Kidney epithelial cell (primary cell): ENCODE results near the gene CBARP. TPM values are rescaled to one million over a fixed set of nuclear protein-coding genes. Genes with fewer than 3 reads are reported as not detected.

Experiments used
- DNase-seq: peaks from one replicate; pipeline ENCODE4 v3.0.0-alpha.2; 2010; ENCODE audit warnings: low read depth
- H3K27me3 ChIP-seq: 2 replicates; pipeline ENCODE4 v1.6.0; 2011; ENCODE audit warnings: low read length; ENCODE audit not compliant: control insufficient read depth, insufficient read depth
- H3K36me3 ChIP-seq: 2 replicates; pipeline ENCODE4 v1.5.1; 2011; ENCODE audit warnings: low read length; ENCODE audit not compliant: control insufficient read depth, insufficient read depth
- H3K4me3 ChIP-seq: 2 replicates; pipeline ENCODE4 v1.5.1; 2011; ENCODE audit warnings: low read depth, mild to moderate bottlenecking, control low read depth, low read length
- total RNA-seq: library from RNA; depleted of rRNA; stranded (reverse); fragments of >200 nt; gene quantifications from 2 replicates; pipeline ENCODE4 v1.2.3, GENCODE V29; 2015
- TF ChIP-seq, protein P1 (sequence below): IDR thresholded peaks from 2 replicates; pipeline ENCODE4 v1.5.1; 2011; ENCODE audit warnings: mild to moderate bottlenecking, moderate library complexity, low read length, control low read depth, inconsistent platforms; ENCODE audit not compliant: insufficient read depth, poor library complexity, severe bottlenecking

Gene CBARP, protein sequence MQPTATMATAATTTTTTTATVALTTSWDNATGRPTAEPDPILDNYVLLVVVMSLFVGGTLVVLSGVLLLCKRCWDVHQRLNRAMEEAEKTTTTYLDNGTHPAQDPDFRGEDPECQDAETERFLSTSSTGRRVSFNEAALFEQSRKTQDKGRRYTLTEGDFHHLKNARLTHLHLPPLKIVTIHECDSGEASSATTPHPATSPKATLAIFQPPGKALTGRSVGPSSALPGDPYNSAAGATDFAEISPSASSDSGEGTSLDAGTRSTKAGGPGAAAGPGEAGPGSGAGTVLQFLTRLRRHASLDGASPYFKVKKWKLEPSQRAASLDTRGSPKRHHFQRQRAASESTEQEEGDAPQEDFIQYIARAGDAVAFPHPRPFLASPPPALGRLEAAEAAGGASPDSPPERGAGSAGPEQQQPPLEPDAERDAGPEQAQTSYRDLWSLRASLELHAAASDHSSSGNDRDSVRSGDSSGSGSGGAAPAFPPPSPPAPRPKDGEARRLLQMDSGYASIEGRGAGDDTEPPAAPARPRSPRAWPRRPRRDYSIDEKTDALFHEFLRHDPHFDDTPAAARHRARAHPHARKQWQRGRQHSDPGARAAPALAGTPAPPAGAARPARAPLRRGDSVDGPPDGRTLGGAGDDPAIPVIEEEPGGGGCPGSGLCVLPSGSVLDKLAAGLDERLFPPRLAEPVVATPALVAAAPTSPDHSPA
- 5.1 and 10.5 TPM in 2 replicates for total RNA-seq

DNA sequence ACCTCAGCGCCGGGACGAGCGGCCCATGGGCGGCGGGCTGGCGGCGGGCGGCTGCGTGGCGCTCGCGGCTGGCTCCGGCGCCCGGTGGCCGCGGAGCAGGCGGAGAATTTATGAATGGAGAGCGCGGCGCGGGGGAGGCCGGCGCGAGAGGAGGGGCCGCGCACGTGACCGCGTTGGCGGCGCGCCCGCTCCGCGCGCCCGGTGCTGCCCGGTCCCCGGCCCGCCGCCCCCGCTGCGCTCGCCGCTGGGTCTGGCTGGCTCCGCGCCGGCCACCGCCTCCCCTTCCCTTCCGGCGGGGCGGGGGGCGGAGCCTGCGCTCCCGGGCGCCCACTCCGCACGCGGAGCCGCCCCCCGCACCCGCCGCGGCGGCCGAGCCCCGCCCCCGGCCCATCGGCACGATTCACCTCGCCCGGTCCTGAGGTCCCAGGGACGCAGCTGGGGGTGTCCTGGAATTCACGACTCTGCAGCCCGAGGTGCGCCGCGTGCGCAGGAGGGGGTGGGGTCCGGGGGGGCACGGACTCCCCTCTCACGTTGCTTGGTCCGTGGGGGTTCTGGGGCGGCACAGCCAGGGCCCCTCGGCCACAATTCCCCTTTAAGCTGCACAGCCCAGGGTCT lies at the start of gene CBARP:
Gene CBARP, minus strand, starts transcription at position 252 of the 615 bp plus-strand sequence. CDS start 1,905 bp downstream, outside the sequence.
- no peaks in the 10 kb centered on the region for H3K36me3 ChIP-seq
- no peak for DNase-seq
- TF ChIP-seq, protein P1, sequence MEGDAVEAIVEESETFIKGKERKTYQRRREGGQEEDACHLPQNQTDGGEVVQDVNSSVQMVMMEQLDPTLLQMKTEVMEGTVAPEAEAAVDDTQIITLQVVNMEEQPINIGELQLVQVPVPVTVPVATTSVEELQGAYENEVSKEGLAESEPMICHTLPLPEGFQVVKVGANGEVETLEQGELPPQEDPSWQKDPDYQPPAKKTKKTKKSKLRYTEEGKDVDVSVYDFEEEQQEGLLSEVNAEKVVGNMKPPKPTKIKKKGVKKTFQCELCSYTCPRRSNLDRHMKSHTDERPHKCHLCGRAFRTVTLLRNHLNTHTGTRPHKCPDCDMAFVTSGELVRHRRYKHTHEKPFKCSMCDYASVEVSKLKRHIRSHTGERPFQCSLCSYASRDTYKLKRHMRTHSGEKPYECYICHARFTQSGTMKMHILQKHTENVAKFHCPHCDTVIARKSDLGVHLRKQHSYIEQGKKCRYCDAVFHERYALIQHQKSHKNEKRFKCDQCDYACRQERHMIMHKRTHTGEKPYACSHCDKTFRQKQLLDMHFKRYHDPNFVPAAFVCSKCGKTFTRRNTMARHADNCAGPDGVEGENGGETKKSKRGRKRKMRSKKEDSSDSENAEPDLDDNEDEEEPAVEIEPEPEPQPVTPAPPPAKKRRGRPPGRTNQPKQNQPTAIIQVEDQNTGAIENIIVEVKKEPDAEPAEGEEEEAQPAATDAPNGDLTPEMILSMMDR = no peak

DNA sequence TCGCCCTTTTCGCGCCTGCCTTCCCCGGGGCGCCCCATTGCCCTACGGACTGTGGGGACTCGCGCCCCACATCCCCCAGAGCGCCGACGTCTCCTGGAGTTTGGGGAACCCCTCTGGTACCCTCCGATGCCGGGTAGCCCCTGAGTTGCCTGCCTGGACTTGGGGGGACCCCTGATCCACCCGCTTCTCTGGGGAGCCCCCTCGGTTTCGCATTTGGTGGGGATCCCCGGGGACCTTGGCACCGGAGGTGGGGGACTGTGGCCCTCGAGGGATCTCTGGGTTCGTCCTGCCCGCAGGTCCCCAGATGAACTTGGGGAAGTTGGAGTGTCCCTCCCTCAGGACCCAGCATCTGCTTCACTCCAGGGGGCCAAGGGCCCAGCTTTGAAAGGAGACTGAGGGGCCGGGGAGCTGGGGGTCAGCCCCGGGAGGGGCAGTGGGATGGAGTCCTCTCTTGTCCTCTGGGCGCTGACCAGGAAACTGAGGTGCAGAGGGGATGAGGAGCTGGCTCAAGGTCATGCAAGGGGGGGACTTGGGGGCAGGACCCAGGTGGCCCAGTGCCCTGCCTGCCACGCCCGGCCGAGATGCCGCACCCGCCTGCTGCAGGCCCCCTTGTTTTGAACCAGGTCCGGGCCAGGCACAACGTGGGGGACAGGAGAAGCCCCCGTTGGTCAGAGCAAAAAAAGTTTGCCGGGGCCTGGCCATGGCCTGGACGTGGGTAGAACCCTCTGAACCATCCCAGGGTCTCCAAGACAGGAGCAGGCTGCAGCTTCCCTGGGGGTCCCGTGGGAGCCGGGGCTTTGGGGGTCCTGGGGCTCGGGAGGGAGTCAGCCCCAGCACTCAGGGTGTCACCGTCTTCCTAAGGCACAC lies 48.9 kb upstream of the CBARP start:
- Histone ChIP-seq H3K36me3 (no peaks in the 10 kb centered on the region), H3K27me3 (peaks cover 79% of the 10 kb centered on the region), H3K4me3 (peak overlapping the region; percentile 18)
- DNase-seq = no peak
- TF ChIP-seq, protein P1 = no peak

More for the DNA sequence above, at the start of gene CBARP:
- peak within 1 kb of the TSS; percentile 87 for H3K4me3 ChIP-seq
- no peaks in the 10 kb centered on the region for H3K27me3 ChIP-seq

- no peak for DNase-seq
- H3K36me3 ChIP-seq = no peaks in the 10 kb centered on the region
- H3K4me3 ChIP-seq = peak within 1 kb of the TSS; percentile 18
- peaks cover 70% of the 10 kb centered on the region for H3K27me3 ChIP-seq
- TF ChIP-seq, protein P1 = no peak
These were observed 48.0 kb upstream of the CBARP start, which contains the start of gene EFNA2 for GRCh38 chr19:1285737-1286360. EFNA2 (plus strand) TSS chr19:1285873; CDS start chr19:1286169, 296 bp downstream.

DNA sequence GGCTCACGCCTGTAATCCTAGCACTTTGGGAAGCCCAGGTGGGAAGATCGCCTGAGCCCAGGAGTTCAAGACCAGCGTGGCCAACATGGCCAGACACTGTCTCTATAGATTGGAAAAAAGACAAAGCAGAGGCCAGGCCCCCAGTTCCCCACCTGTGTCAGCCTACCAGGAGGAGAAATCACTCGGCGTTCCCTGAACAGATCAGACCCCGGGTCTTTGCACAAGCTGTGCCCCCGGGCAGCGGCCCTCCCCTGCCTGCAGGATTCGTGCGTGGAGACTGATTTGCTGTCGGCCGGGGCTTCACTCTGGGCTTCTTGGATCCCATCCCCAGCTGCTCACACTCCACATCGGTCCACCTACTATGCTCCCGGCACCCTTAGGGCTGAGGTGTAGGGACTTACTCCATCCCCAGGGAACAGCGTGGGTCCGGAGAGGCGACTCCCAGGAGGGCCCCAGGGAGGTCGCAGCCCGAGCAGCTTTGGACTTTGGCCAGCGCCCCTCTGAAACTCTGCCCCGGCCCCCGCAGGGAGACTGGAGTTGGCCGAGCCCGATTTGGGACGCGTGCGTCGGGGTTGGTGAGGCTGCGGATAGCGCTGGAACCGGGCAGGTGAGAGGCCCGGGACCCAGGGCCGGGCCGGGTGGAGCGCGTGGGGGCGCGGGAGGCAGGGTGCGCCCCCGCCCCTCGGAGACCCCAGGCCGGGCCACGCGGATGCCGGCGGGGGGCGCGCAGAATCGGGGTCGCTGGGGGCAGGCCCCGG lies 47.4 kb upstream of the CBARP start:
- H3K36me3 ChIP-seq = no peaks in the 10 kb centered on the region
- peaks cover 64% of the 10 kb centered on the region for H3K27me3 ChIP-seq
- DNase-seq = no peak
- TF ChIP-seq, protein P1 = no peak
- no peak overlapping the region for H3K4me3 ChIP-seq
